H9 (cell line): ENCODE results near the gene AIPL1. TPM values are rescaled to one million over a fixed set of nuclear protein-coding genes. Genes with fewer than 3 reads are reported as not detected.

Experiments
- DNase-seq: peaks from one replicate; pipeline ENCODE4 v3.0.0-alpha.2; 2017
- H2AFZ ChIP-seq: one replicate; pipeline ENCODE4 v1.6.1; 2013; ENCODE audit warnings: mild to moderate bottlenecking, low read length, control low read depth, moderate library complexity
- H2AK5ac ChIP-seq: 2 replicates; pipeline ENCODE4 v1.6.1; 2013; ENCODE audit warnings: low read length, control low read depth, mixed read lengths; ENCODE audit not compliant: insufficient read length
- H2BK120ac ChIP-seq: one replicate; pipeline ENCODE4 v1.6.1; 2013; ENCODE audit warnings: low read depth, mild to moderate bottlenecking, low read length, control low read depth, inconsistent platforms; ENCODE audit not compliant: poor library complexity, severe bottlenecking
- H2BK12ac ChIP-seq: 2 replicates; pipeline ENCODE4 v1.6.1; 2013; ENCODE audit warnings: low read length, control low read depth, mixed read lengths, low read depth; ENCODE audit not compliant: insufficient read length
- H2BK15ac ChIP-seq: 2 replicates; pipeline ENCODE4 v1.6.1; 2013; ENCODE audit warnings: low read depth, low read length, control low read depth
- H2BK20ac ChIP-seq: one replicate; pipeline ENCODE4 v1.6.1; 2013; ENCODE audit warnings: low read depth, mild to moderate bottlenecking, low read length, control low read depth, inconsistent platforms; ENCODE audit not compliant: poor library complexity, severe bottlenecking
- H2BK5ac ChIP-seq: 2 replicates; pipeline ENCODE4 v1.6.1; 2013; ENCODE audit warnings: low read length, control low read depth, mixed read lengths; ENCODE audit not compliant: insufficient read length
- H3K14ac ChIP-seq: 2 replicates; pipeline ENCODE4 v1.6.1; 2013; ENCODE audit warnings: low read length, control low read depth; ENCODE audit not compliant: insufficient read depth
- H3K18ac ChIP-seq: 2 replicates; pipeline ENCODE4 v1.6.1; 2013; ENCODE audit warnings: low read depth, mild to moderate bottlenecking, mixed read lengths, low read length, control low read depth; ENCODE audit not compliant: insufficient read length
- H3K23ac ChIP-seq: 2 replicates; pipeline ENCODE4 v1.6.1; 2013; ENCODE audit warnings: low read length, control low read depth, mixed read lengths, low read depth; ENCODE audit not compliant: insufficient read length
- H3K23me2 ChIP-seq: 2 replicates; pipeline ENCODE4 v1.6.1; 2013; ENCODE audit warnings: low read depth, mild to moderate bottlenecking, mixed read lengths, low read length, control low read depth; ENCODE audit not compliant: insufficient read length, poor library complexity, severe bottlenecking
- H3K27ac ChIP-seq: 2 replicates; pipeline ENCODE4 v1.5.1; 2013; ENCODE audit warnings: low read length, control low read depth, mixed read lengths, low read depth; ENCODE audit not compliant: insufficient read length
- H3K27me3 ChIP-seq: 2 replicates; pipeline ENCODE4 v1.6.1; 2013; ENCODE audit warnings: low read length, control low read depth, inconsistent platforms; ENCODE audit not compliant: insufficient read depth
- H3K4ac ChIP-seq: 2 replicates; pipeline ENCODE4 v1.6.1; 2013; ENCODE audit warnings: low read depth, mild to moderate bottlenecking, control low read depth, inconsistent platforms, low read length, moderate library complexity
- H3K4me1 ChIP-seq: 2 replicates; pipeline ENCODE4 v1.6.1; 2013; ENCODE audit warnings: low read length, control low read depth, inconsistent platforms; ENCODE audit not compliant: insufficient read depth
- H3K4me2 ChIP-seq: 2 replicates; pipeline ENCODE4 v1.6.1; 2013; ENCODE audit warnings: low read length, control low read depth, mixed read lengths; ENCODE audit not compliant: insufficient read length, insufficient read depth
- H3K56ac ChIP-seq: 2 replicates; pipeline ENCODE4 v1.6.1; 2013; ENCODE audit warnings: low read depth, mild to moderate bottlenecking, mixed read lengths, low read length, control low read depth; ENCODE audit not compliant: insufficient read length
- H3K79me1 ChIP-seq: 2 replicates; pipeline ENCODE4 v1.6.1; 2013; ENCODE audit warnings: low read depth, mild to moderate bottlenecking, moderate library complexity, low read length, control low read depth, inconsistent platforms; ENCODE audit not compliant: insufficient read depth, poor library complexity, severe bottlenecking
- H3K79me2 ChIP-seq: 2 replicates; pipeline ENCODE4 v1.6.1; 2013; ENCODE audit warnings: low read length, control low read depth, inconsistent platforms; ENCODE audit not compliant: insufficient read depth
- H3K9ac ChIP-seq: 2 replicates; pipeline ENCODE4 v1.6.1; 2013; ENCODE audit warnings: low read length, control low read depth, mixed read lengths; ENCODE audit not compliant: insufficient read length; ENCODE audit errors: extremely low read depth
- H3K9me3 ChIP-seq: one replicate; pipeline ENCODE4 v1.6.1; 2013; ENCODE audit warnings: low read depth, low read length, inconsistent platforms; ENCODE audit not compliant: control insufficient read depth
- H3T11ph ChIP-seq: one replicate; pipeline ENCODE4 v1.6.1; 2013; ENCODE audit warnings: mild to moderate bottlenecking, low read length, control low read depth, inconsistent platforms
- H4K20me1 ChIP-seq: one replicate; pipeline ENCODE4 v1.6.1; 2013; ENCODE audit not compliant: control insufficient read depth, insufficient read length, insufficient read depth
- H4K5ac ChIP-seq: 2 replicates; pipeline ENCODE4 v1.6.1; 2013; ENCODE audit warnings: low read depth, mild to moderate bottlenecking, mixed read lengths, low read length, control low read depth; ENCODE audit not compliant: insufficient read length
- H4K8ac ChIP-seq: replicated peaks from 2 replicates; pipeline ENCODE4 v1.6.1; 2013; ENCODE audit warnings: low read length, control low read depth, mixed read lengths, low read depth; ENCODE audit not compliant: insufficient read length
- H4K91ac ChIP-seq: 2 replicates; pipeline ENCODE4 v1.6.1; 2013; ENCODE audit warnings: low read depth, mild to moderate bottlenecking, moderate library complexity, mixed read lengths, low read length, control low read depth; ENCODE audit not compliant: insufficient read length
- H3K27ac Mint-ChIP-seq, 3 experiments: 2 replicates in 2 of 3; 3 replicates in 1 of 3; pipeline ENCODE4 v1.8.0; 2020 to 2021; ENCODE audit warnings: mixed read lengths in 3 of 3, mild to moderate bottlenecking in 1 of 3, moderate library complexity in 1 of 3
- H3K27me3 Mint-ChIP-seq: 2 replicates; pipeline ENCODE4 v1.8.0; 2021; ENCODE audit warnings: low read depth, mild to moderate bottlenecking, moderate library complexity, mixed read lengths
- H3K36me3 Mint-ChIP-seq, 3 experiments: 2 replicates in 2 of 3; 3 replicates in 1 of 3; pipeline ENCODE4 v1.8.0; 2020 to 2021; ENCODE audit warnings: low read depth in 3 of 3, mixed read lengths in 3 of 3; ENCODE audit not compliant: insufficient read depth in 1 of 3
- H3K4me1 Mint-ChIP-seq, 2 experiments: 2 replicates each; pipeline ENCODE4 v1.8.0; 2020; ENCODE audit warnings: mixed read lengths in 2 of 2
- H3K4me3 Mint-ChIP-seq, 2 experiments: 2 replicates in 1 of 2; 3 replicates in 1 of 2; pipeline ENCODE4 v1.8.0; 2020 to 2021; ENCODE audit warnings: mild to moderate bottlenecking in 2 of 2, mixed read lengths in 2 of 2, moderate library complexity in 1 of 2
- H3K9me3 Mint-ChIP-seq, 2 experiments: 2 replicates in 1 of 2; 3 replicates in 1 of 2; pipeline ENCODE4 v1.8.0; 2020; ENCODE audit warnings: mild to moderate bottlenecking in 2 of 2, mixed read lengths in 2 of 2, moderate library complexity in 1 of 2
- WGBS: extraction: QIAGEN DNeasy Blood & Tissue Kit; methylation state at CpG from one replicate; pipeline ENCODE4 v1.1.7; 2013; ENCODE audit warnings: missing lambda C conversion rate, low lambda C conversion rate, mixed read lengths; ENCODE audit not compliant: insufficient read length; ENCODE audit errors: extremely low coverage; 5-methylcytosine and 5-hydroxymethylcytosine counted together
- total RNA-seq: library from RNA; stranded (reverse); gene quantifications from 2 replicates; pipeline ENCODE4 v1.2.1, GENCODE V29; 2021
- TF ChIP-seq, protein P1 (sequence below): fragments of 200-600 bp; sonication (generic); conservative IDR thresholded peaks from 3 replicates; pipeline ENCODE4 v1.8.0; 2021; ENCODE audit warnings: antibody characterized with exemption, mild to moderate bottlenecking

Gene AIPL1
- total RNA-seq, 1 experiment from 2014 or later: 0.57 TPM

DNA sequence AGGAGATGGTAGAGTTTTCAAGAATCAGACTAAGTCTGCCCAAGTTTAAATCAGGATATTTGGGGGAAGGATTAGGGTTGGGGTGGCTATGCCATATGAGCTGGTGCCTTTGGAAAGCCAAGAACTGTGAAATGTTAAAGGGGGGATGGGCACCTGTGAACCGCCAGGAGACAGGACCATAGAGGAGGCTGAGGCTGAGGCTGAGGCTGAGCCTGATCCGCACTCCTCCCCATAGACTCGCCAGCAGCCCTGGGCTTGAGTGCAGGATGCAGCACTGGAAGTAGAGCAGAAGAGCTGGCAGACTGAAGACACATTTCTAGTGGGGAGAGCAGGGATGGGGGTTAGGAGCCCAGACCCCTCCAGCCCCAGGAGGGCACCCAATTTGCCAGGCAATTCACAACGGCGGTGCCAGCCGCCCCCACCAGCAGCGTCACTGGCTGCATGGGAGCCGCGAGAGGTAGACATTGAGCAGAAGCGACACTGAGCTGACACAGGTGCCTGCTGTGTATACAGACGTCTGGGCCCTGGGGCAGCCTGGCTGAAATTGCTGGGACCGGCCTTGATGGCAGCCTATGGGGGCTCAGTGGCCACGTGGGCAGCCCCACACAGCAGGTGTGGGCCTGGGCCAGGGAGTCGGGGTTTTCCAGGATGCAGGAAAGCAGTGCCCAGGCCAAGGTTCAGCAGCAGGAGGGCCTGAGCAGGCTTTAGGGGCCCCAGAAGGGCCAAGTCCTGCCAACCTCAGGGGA, 18.5 kb upstream of the AIPL1 start:
- H3K9ac ChIP-seq: no peak overlapping the region
- H3K9me3 Mint-ChIP-seq: no peaks in the 10 kb centered on the region; a peak in 1 of 5 replicates
- no peak overlapping the region for H4K91ac ChIP-seq
- H3K27me3 Mint-ChIP-seq: no peaks in the 10 kb centered on the region; the same call in none of the 2 replicates
- no peak overlapping the region for H3K56ac ChIP-seq
- H2AFZ ChIP-seq: no peak overlapping the region
- peaks cover 12% of the 10 kb centered on the region; the same call in 1 of the 2 replicates for H3K4me1 ChIP-seq
- H3K4me3 Mint-ChIP-seq: peak overlapping the region in 1 of 2 experiments; percentile 52; a peak in 2 of 5 replicates
- no peaks in the 10 kb centered on the region for H4K20me1 ChIP-seq
- no peak overlapping the region for H4K8ac ChIP-seq
- H3K18ac ChIP-seq: no peak overlapping the region
- no peak overlapping the region for H2BK20ac ChIP-seq
- TF ChIP-seq, protein P1, sequence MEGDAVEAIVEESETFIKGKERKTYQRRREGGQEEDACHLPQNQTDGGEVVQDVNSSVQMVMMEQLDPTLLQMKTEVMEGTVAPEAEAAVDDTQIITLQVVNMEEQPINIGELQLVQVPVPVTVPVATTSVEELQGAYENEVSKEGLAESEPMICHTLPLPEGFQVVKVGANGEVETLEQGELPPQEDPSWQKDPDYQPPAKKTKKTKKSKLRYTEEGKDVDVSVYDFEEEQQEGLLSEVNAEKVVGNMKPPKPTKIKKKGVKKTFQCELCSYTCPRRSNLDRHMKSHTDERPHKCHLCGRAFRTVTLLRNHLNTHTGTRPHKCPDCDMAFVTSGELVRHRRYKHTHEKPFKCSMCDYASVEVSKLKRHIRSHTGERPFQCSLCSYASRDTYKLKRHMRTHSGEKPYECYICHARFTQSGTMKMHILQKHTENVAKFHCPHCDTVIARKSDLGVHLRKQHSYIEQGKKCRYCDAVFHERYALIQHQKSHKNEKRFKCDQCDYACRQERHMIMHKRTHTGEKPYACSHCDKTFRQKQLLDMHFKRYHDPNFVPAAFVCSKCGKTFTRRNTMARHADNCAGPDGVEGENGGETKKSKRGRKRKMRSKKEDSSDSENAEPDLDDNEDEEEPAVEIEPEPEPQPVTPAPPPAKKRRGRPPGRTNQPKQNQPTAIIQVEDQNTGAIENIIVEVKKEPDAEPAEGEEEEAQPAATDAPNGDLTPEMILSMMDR: no peak
- H3K23me2 ChIP-seq: peaks cover 5% of the 10 kb centered on the region
- peaks cover 11 to 29% (median 17%) of the 10 kb centered on the region in 3 experiments for H3K36me3 Mint-ChIP-seq
- H3K27ac Mint-ChIP-seq: peak overlapping the region in 2 of 3 experiments; percentile 84 to 88; a peak in 4 of 7 replicates
- H3K27me3 ChIP-seq: no peaks in the 10 kb centered on the region
- H2BK15ac ChIP-seq: no peak overlapping the region
- H2BK5ac ChIP-seq: no peak overlapping the region
- H3K23ac ChIP-seq: no peak overlapping the region
- no peak overlapping the region for H4K5ac ChIP-seq
- no peak overlapping the region for H2AK5ac ChIP-seq
- H2BK120ac ChIP-seq: no peak overlapping the region
- H3K4me1 Mint-ChIP-seq: peaks cover 53 to 61% of the 10 kb centered on the region in 2 experiments
- no CpG with 5 or more reads among the region's 14 CpGs for WGBS
- H3K4me2 ChIP-seq: no peak overlapping the region
- DNase-seq: no peak
- H3T11ph ChIP-seq: no peak overlapping the region
- no peak overlapping the region for H3K27ac ChIP-seq
- no peak overlapping the region for H2BK12ac ChIP-seq
- no peaks in the 10 kb centered on the region for H3K9me3 ChIP-seq
- H3K79me1 ChIP-seq: no peaks in the 10 kb centered on the region
- H3K79me2 ChIP-seq: no peaks in the 10 kb centered on the region
- H3K14ac ChIP-seq: no peak overlapping the region
- H3K4ac ChIP-seq: no peak overlapping the region
